B cell (primary cell): ENCODE results near the gene ISG20L2. TPM values are rescaled to one million over a fixed set of nuclear protein-coding genes. Genes with fewer than 3 reads are reported as not detected.

Source experiments
- ATAC-seq: fragments of 200-7000 bp; cut with Tn5 transposase; one replicate; pipeline ENCODE4 v1.10.0; 2021; ENCODE audit warnings: low read depth, mild to moderate bottlenecking, moderate number of reproducible peaks, moderate library complexity
- CTCF ChIA-PET: fragments of 350-600 bp; sonication (Branson Sonifier 250); formaldehyde crosslinking; loops from one replicate; lab custom pipeline; 2021; ENCODE audit warnings: antibody characterized with exemption, inconsistent platforms; lab: Charles Lee
- POLR2A ChIA-PET: fragments of 350-600 bp; sonication (Branson Sonifier 250); formaldehyde crosslinking; loops from one replicate; lab custom pipeline; 2021; ENCODE audit warnings: antibody characterized with exemption; lab: Charles Lee
- DNase-seq: peaks from one replicate; pipeline ENCODE4 v3.0.0; 2013
- H2AFZ ChIP-seq: 2 replicates; pipeline ENCODE4 v1.6.1; 2012; ENCODE audit warnings: mild to moderate bottlenecking, low read depth, low read length; ENCODE audit not compliant: insufficient read depth, poor library complexity, severe bottlenecking
- H3K27ac ChIP-seq, 2 donors: 1 replicate in 1 of 2; 2 replicates in 1 of 2; pipeline ENCODE4 v1.5.1; 2012 to 2013; ENCODE audit warnings: low read length in 2 of 2, mild to moderate bottlenecking in 2 of 2, moderate library complexity in 1 of 2
- H3K27me3 ChIP-seq, 4 experiments: fragments of 200-600 bp in 1 of 4; sonication (generic) in 1 of 4; replicated peaks in 1 of 4; 1 replicate in 2 of 4; 2 replicates in 2 of 4; pipeline versions ENCODE4 v1.6.1 to v1.7.0; 2013 to 2016; ENCODE audit warnings: low read length in 3 of 4, mild to moderate bottlenecking in 2 of 4, mixed read lengths in 1 of 4, moderate library complexity in 1 of 4; ENCODE audit not compliant: insufficient read depth in 4 of 4, control insufficient read depth in 3 of 4; ENCODE audit errors: control extremely low read depth in 1 of 4
- H3K36me3 ChIP-seq, 2 experiments: replicated peaks in 1 of 2; 1 replicate in 1 of 2; 2 replicates in 1 of 2; pipeline versions ENCODE4 v1.6.1 to v1.7.1; 2013; ENCODE audit warnings: low read length in 1 of 2; ENCODE audit not compliant: insufficient read depth in 2 of 2, control insufficient read depth in 1 of 2; ENCODE audit errors: control extremely low read depth in 1 of 2, extremely low read depth in 1 of 2
- H3K4me1 ChIP-seq, 2 donors: fragments of 200-600 bp in 1 of 2; sonication (generic) in 1 of 2; 1 replicate in 1 of 2; 2 replicates in 1 of 2; pipeline versions ENCODE4 v1.5.1 to v1.6.1; 2013 to 2017; ENCODE audit warnings: low read length in 2 of 2; ENCODE audit not compliant: control insufficient read depth in 2 of 2, insufficient read depth in 2 of 2
- H3K4me2 ChIP-seq: replicated peaks from 2 replicates; pipeline ENCODE3; 2012; ENCODE audit warnings: mild to moderate bottlenecking, low read depth, low read length; ENCODE audit not compliant: poor library complexity, severe bottlenecking
- H3K4me3 ChIP-seq, 5 experiments: fragments of 200-600 bp in 1 of 5; sonication (generic) in 1 of 5; 1 replicate in 3 of 5; 2 replicates in 2 of 5; pipeline versions ENCODE4 v1.5.1 to v1.7.0; 2011 to 2016; ENCODE audit warnings: low read length in 4 of 5, mild to moderate bottlenecking in 4 of 5, low read depth in 2 of 5, control low read depth in 1 of 5, moderate library complexity in 1 of 5; ENCODE audit not compliant: insufficient read depth in 1 of 5; ENCODE audit errors: control extremely low read depth in 1 of 5, extremely low read depth in 1 of 5
- H3K79me2 ChIP-seq: fragments of 200-600 bp; sonication (generic); one replicate; pipeline ENCODE4 v1.6.0; 2016; ENCODE audit warnings: low read length; ENCODE audit not compliant: control insufficient read depth, insufficient read depth
- H3K9ac ChIP-seq: fragments of 200-600 bp; sonication (generic); 2 replicates; pipeline ENCODE4 v1.6.1; 2017; ENCODE audit warnings: mild to moderate bottlenecking, low read length, moderate library complexity
- H3K9me3 ChIP-seq, 3 donors: one replicate each; pipeline versions ENCODE4 v1.6.1 to v1.7.1; 2013; ENCODE audit warnings: low read length in 2 of 3; ENCODE audit not compliant: control insufficient read depth in 2 of 3, insufficient read depth in 1 of 3; ENCODE audit errors: control extremely low read depth in 1 of 3
- H4K20me1 ChIP-seq: 2 replicates; pipeline ENCODE4 v1.6.0; 2012; ENCODE audit warnings: mild to moderate bottlenecking, low read length; ENCODE audit not compliant: insufficient read depth, control insufficient read depth, poor library complexity, severe bottlenecking
- H3K27ac Mint-ChIP-seq: one replicate; pipeline ENCODE4 v1.8.0; 2021; ENCODE audit warnings: mixed read lengths
- H3K27me3 Mint-ChIP-seq: one replicate; pipeline ENCODE4 v1.8.0; 2021; ENCODE audit warnings: mixed read lengths
- H3K4me1 Mint-ChIP-seq: one replicate; pipeline ENCODE4 v1.8.0; 2021; ENCODE audit warnings: mixed read lengths
- H3K4me3 Mint-ChIP-seq: one replicate; pipeline ENCODE4 v1.8.0; 2021; ENCODE audit warnings: mixed read lengths
- H3K9me3 Mint-ChIP-seq: one replicate; pipeline ENCODE4 v1.8.0; 2022; ENCODE audit warnings: mixed read lengths; ENCODE audit not compliant: insufficient read depth
- CTCF ChIP-seq: fragments of 200-600 bp; IDR thresholded peaks from one replicate; pipeline ENCODE4 v1.8.0; 2022; ENCODE audit warnings: antibody characterized with exemption, mild to moderate bottlenecking
- EZH2 ChIP-seq: IDR thresholded peaks from 2 replicates; pipeline ENCODE4 v1.6.1; 2012; ENCODE audit warnings: borderline replicate concordance, low read depth, mild to moderate bottlenecking, moderate library complexity, low read length; ENCODE audit not compliant: insufficient read depth, poor library complexity, severe bottlenecking
- WGBS: methylation state at CpG from one replicate; pipeline ENCODE4 v1.1.5; 2013; ENCODE audit warnings: missing lambda C conversion rate; ENCODE audit not compliant: insufficient coverage; 5-methylcytosine and 5-hydroxymethylcytosine counted together
- intact Hi-C: fragments of 100-400 bp; cut with micrococcal nuclease; formaldehyde crosslinking; loops from one replicate; pipeline ENCODE4 v1.10.0; 2022
- polyA plus RNA-seq: library from polyadenylated mRNA; depleted of rRNA; stranded (reverse); fragments of >200 nt; gene quantifications from 2 replicates; pipeline ENCODE4 v1.2.3, GENCODE V29; 2012
- total RNA-seq, 2 donors: library from RNA; stranded (reverse); fragments of 120-200 nt in 1 of 2; gene quantifications; 1 replicate in 1 of 2; 2 replicates in 1 of 2; pipeline versions ENCODE4 v1.2.3 to v1.2.4, GENCODE V29; 2013 to 2022

ISG20L2 gene
- total and polyA plus RNA-seq, 2 donors (not counting 1 experiment from before 2014, with no cell fraction given) = 30.1 to 51.7 TPM

GRCh38 chr1:156697481-156697880 is 31.1 kb downstream of the ISG20L2 start:
- Histone ChIP-seq H3K9ac (no peak overlapping the region), H3K4me3 (no peak overlapping the region), H3K79me2 (no peaks in the 10 kb centered on the region), H3K4me2 (no peak overlapping the region), H3K36me3 (no peaks in the 10 kb centered on the region), H3K4me1 (peaks cover 0 to 6% of the 10 kb centered on the region in 2 donors), H4K20me1 (no peaks in the 10 kb centered on the region), H3K9me3 (no peaks in the 10 kb centered on the region), H3K27me3 (peaks cover 0 to 57% (median 23%) of the 10 kb centered on the region in 4 experiments), H2AFZ (no peak overlapping the region), H3K27ac (no peak overlapping the region)
- POLR2A ChIA-PET = no interaction called here
- intact Hi-C loops = no loop called here
- H3K27me3 Mint-ChIP-seq = peaks cover 55% of the 10 kb centered on the region
- 94% methylated on average over 8 of the region's 8 CpGs for WGBS
- H3K4me3 Mint-ChIP-seq = no peak overlapping the region
- CTCF ChIA-PET = interaction anchor here (0.7 to 3.4 kb wide), 2 partner anchors 8 to 30 kb away, joined by 3 to 12 read pairs; no protein-coding TSS in a partner anchor
- ATAC-seq (no peak), DNase-seq (no peak)
- peaks cover 4% of the 10 kb centered on the region for H3K4me1 Mint-ChIP-seq
- TF ChIP-seq EZH2 (no peak), CTCF (no peak)
- no peak overlapping the region for H3K27ac Mint-ChIP-seq
- no peaks in the 10 kb centered on the region for H3K9me3 Mint-ChIP-seq

- ATAC-seq = no peak
- POLR2A ChIA-PET = no interaction called here
- WGBS = 99% methylated on average over 6 of the region's 8 CpGs
- Mint-ChIP-seq H3K4me3 (no peak overlapping the region), H3K9me3 (no peaks in the 10 kb centered on the region), H3K4me1 (peaks cover 12% of the 10 kb centered on the region), H3K27me3 (peaks cover 62% of the 10 kb centered on the region), H3K27ac (no peak overlapping the region)
- H3K9me3 ChIP-seq = no peaks in the 10 kb centered on the region
- no peak overlapping the region for H3K4me2 ChIP-seq
- H3K4me3 ChIP-seq = no peak overlapping the region
- intact Hi-C loops = no loop called here
- H3K4me1 ChIP-seq = peaks cover 0 to 11% of the 10 kb centered on the region in 2 donors
- DNase-seq = no peak
- peaks cover 0 to 62% (median 26%) of the 10 kb centered on the region in 4 experiments for H3K27me3 ChIP-seq
- H2AFZ ChIP-seq = no peak overlapping the region
- no peaks in the 10 kb centered on the region for H3K79me2 ChIP-seq
- CTCF ChIA-PET = no interaction called here
- H3K27ac ChIP-seq = no peak overlapping the region
- H3K9ac ChIP-seq = no peak overlapping the region
- no peaks in the 10 kb centered on the region for H4K20me1 ChIP-seq
- H3K36me3 ChIP-seq = no peaks in the 10 kb centered on the region
- no peak for TF ChIP-seq CTCF
- no peak for TF ChIP-seq EZH2
These were observed 31.8 kb downstream of the ISG20L2 start for GRCh38 chr1:156696755-156697154.
